SK-N-SH (cell line): ENCODE measurements around the gene WDR47. TPM values are rescaled to one million over a fixed set of nuclear protein-coding genes. Genes with fewer than 3 reads are reported as not detected.

Experiments
- CTCF ChIA-PET: fragments of 300-600, 350-600 bp; formaldehyde crosslinking; extraction: SDS; loops from one replicate; lab custom pipeline; 2021; lab: Yijun Ruan, JAX
- POLR2A ChIA-PET: fragments of 350-600 bp; sonication (Branson Sonifier 250); formaldehyde crosslinking; extraction: SDS; loops from one replicate; lab custom pipeline; 2020; ENCODE audit warnings: antibody characterized with exemption, inconsistent platforms; lab: Yijun Ruan, JAX
- DNase-seq: peaks from one replicate; pipeline ENCODE4 v3.0.0; 2012
- H2AFZ ChIP-seq: fragments of 200-600 bp; sonication (generic); 2 replicates; pipeline ENCODE4 v1.8.1; 2016; ENCODE audit warnings: antibody characterized with exemption, mild to moderate bottlenecking, low read depth
- H3F3A ChIP-seq: fragments of 200-600 bp; sonication (generic); replicated peaks from 2 replicates; pipeline ENCODE3; 2016; ENCODE audit warnings: antibody characterized with exemption, mild to moderate bottlenecking; ENCODE audit not compliant: insufficient read depth
- H3K27ac ChIP-seq, 2 experiments: fragments of 200-500 bp in 1 of 2; fragments of 200-600 bp in 1 of 2; sonication (Bioruptor generic) in 1 of 2; sonication (generic), shearing (Covaris generic) in 1 of 2; 2 replicates each; pipeline versions ENCODE4 v1.5.1 to v1.6.1; 2014 to 2016; ENCODE audit warnings: low read depth in 2 of 2, inconsistent platforms in 1 of 2, low read length in 1 of 2, mild to moderate bottlenecking in 1 of 2, mixed read lengths in 1 of 2
- H3K27me3 ChIP-seq: fragments of 200-600 bp; sonication (generic), shearing (Covaris generic); 2 replicates; pipeline ENCODE4 v1.6.1; 2016; ENCODE audit warnings: mixed run types; ENCODE audit not compliant: insufficient read depth
- H3K36me3 ChIP-seq, 2 experiments: fragments of 200-500 bp in 1 of 2; fragments of 200-600 bp in 1 of 2; sonication (Bioruptor generic) in 1 of 2; sonication (generic) in 1 of 2; replicated peaks in 1 of 2; 2 replicates each; pipeline versions ENCODE3 to v1.5.1; 2014 to 2016; ENCODE audit warnings: low read length in 1 of 2, mild to moderate bottlenecking in 1 of 2; ENCODE audit not compliant: insufficient read depth in 2 of 2, control insufficient read depth in 1 of 2
- H3K4me1 ChIP-seq, 2 experiments: fragments of 200-500 bp in 1 of 2; fragments of 200-600 bp in 1 of 2; sonication (Bioruptor generic) in 1 of 2; sonication (generic), shearing (Covaris generic) in 1 of 2; 2 replicates each; pipeline versions ENCODE4 v1.5.1 to v1.6.1; 2014 to 2016; ENCODE audit warnings: low read depth in 1 of 2, low read length in 1 of 2, mixed run types in 1 of 2; ENCODE audit not compliant: insufficient read depth in 2 of 2, control insufficient read depth in 1 of 2
- H3K4me2 ChIP-seq: fragments of 200-600 bp; sonication (generic), shearing (Covaris generic); 2 replicates; pipeline ENCODE4 v1.6.1; 2017; ENCODE audit warnings: mixed run types
- H3K4me3 ChIP-seq, 2 experiments: fragments of 200-500 bp in 1 of 2; fragments of 200-600 bp in 1 of 2; sonication (Bioruptor generic) in 1 of 2; sonication (generic), shearing (Covaris generic) in 1 of 2; 2 replicates each; pipeline versions ENCODE4 v1.5.1 to v1.8.1; 2014 to 2016; ENCODE audit warnings: low read depth in 2 of 2, inconsistent platforms in 1 of 2, low read length in 1 of 2, mild to moderate bottlenecking in 1 of 2, mixed read lengths in 1 of 2, moderate library complexity in 1 of 2
- H3K79me2 ChIP-seq: fragments of 200-600 bp; sonication (generic); 2 replicates; pipeline ENCODE4 v1.8.1; 2017; ENCODE audit warnings: mild to moderate bottlenecking; ENCODE audit not compliant: insufficient read depth
- H3K9ac ChIP-seq: fragments of 200-600 bp; sonication (generic); 2 replicates; pipeline ENCODE4 v1.6.1; 2017; ENCODE audit warnings: mixed run types
- H3K9me2 ChIP-seq: fragments of 200-600 bp; sonication (generic); 2 replicates; pipeline ENCODE4 v1.6.1; 2017; ENCODE audit warnings: mixed run types
- H3K9me3 ChIP-seq: fragments of 200-600 bp; sonication (generic); 2 replicates; pipeline ENCODE4 v1.6.1; 2017; ENCODE audit warnings: mixed run types, mild to moderate bottlenecking, moderate library complexity
- H4K20me1 ChIP-seq: fragments of 200-600 bp; sonication (generic); 2 replicates; pipeline ENCODE4 v1.6.1; 2017; ENCODE audit warnings: mild to moderate bottlenecking, mixed run types; ENCODE audit not compliant: insufficient read depth
- FOSL2 ChIP-seq: IDR thresholded peaks from 2 replicates; pipeline ENCODE4 v1.4.0; 2012; ENCODE audit warnings: low read depth, mild to moderate bottlenecking, moderate library complexity, borderline replicate concordance
- FOXJ3 ChIP-seq: sonication (generic); formaldehyde crosslinking; IDR thresholded peaks from 2 replicates; pipeline ENCODE4 v1.5.1; 2020; ENCODE audit warnings: mild to moderate bottlenecking, missing genetic modification reagents
- GABPA ChIP-seq: IDR thresholded peaks from 2 replicates; pipeline ENCODE4 v1.4.0; 2012; ENCODE audit warnings: low read depth, mild to moderate bottlenecking
- GATA2 ChIP-seq: sonication (generic); formaldehyde crosslinking; IDR thresholded peaks from 2 replicates; pipeline ENCODE4 v1.5.0; 2020; ENCODE audit warnings: mild to moderate bottlenecking, missing genetic modification reagents
- MEF2A ChIP-seq: IDR thresholded peaks from 2 replicates; pipeline ENCODE4 v1.4.0; 2012; ENCODE audit warnings: low read depth, borderline replicate concordance
- RAD21 ChIP-seq: IDR thresholded peaks from 2 replicates; pipeline ENCODE4 v1.6.1; 2012; ENCODE audit warnings: mild to moderate bottlenecking, low read length
- RCOR1 ChIP-seq: fragments of 150-350 bp; IDR thresholded peaks from 2 replicates; pipeline ENCODE4 v1.6.1; 2017; ENCODE audit warnings: antibody characterized with exemption, low read length
- WGBS: methylation state at CpG from one replicate; pipeline ENCODE4 v1.1.6; 2017; ENCODE audit warnings: low lambda C conversion rate; 5-methylcytosine and 5-hydroxymethylcytosine counted together
- polyA plus RNA-seq, 3 experiments: library from polyadenylated mRNA; depleted of rRNA; stranded (reverse); fragments of >200 nt; gene quantifications; 2 replicates each; pipeline ENCODE4 v1.2.3, GENCODE V29; 2012
- TF ChIP-seq, protein P1 (sequence below): fragments of 150-350 bp; IDR thresholded peaks from 2 replicates; pipeline ENCODE4 v1.6.1; 2017; ENCODE audit warnings: antibody characterized with exemption, low read length, low read depth, borderline replicate concordance
- TF ChIP-seq, protein P2 (sequence below): fragments of 150-350 bp; IDR thresholded peaks from 2 replicates; pipeline ENCODE4 v1.6.1; 2016; ENCODE audit warnings: mild to moderate bottlenecking, low read depth, low read length
- TF ChIP-seq, protein P3 (sequence below): IDR thresholded peaks from 2 replicates; pipeline ENCODE4 v1.6.1; 2012; ENCODE audit warnings: mild to moderate bottlenecking, low read depth, low read length, moderate library complexity

The WDR47 gene
- polyA plus RNA-seq, 1 of the 3 experiments (the other 2 are of a cell fraction): 7.9 TPM

DNA sequence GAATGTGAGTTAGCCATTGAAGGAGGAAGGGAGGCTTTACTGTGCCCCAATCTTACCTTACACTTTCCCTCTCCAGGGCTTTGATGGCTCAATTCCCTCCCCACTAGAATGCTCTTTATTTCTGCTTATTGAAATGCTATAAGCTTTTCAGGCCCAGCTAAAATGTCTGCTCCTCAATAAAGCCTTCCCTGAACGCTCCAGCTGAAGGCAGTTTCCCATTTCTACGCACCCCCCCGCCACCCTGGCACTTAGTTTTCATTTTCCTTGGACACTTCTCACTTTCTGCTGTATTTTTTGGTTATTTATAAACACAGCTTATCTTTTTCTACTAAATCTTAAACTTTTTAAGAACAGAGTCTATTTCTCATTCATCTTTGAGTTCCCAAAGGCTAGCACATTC is 41.6 kb upstream of the WDR47 start:
- H3K79me2 ChIP-seq: no peaks in the 10 kb centered on the region
- H3K4me2 ChIP-seq: no peak overlapping the region
- DNase-seq: no peak
- no peaks in the 10 kb centered on the region for H3K9me2 ChIP-seq
- no peak overlapping the region for H3K27ac ChIP-seq
- H3K36me3 ChIP-seq: no peaks in the 10 kb centered on the region
- 88% methylated on average over 3 of the region's 3 CpGs for WGBS
- H4K20me1 ChIP-seq: no peaks in the 10 kb centered on the region
- no peaks in the 10 kb centered on the region for H3K27me3 ChIP-seq
- ChIA-PET CTCF (interaction anchor here (1.5 to 4.6 kb wide), 2 partner anchors 16 to 29 kb away, joined by 5 to 17 read pairs; a partner anchor contains a TSS), POLR2A (interaction anchor here (1.6 kb wide), 1 partner anchor 17 kb away, joined by 8 read pairs; no protein-coding TSS in a partner anchor)
- no peaks in the 10 kb centered on the region; a peak in 1 of 4 replicates for H3K4me1 ChIP-seq
- peaks cover 5% of the 10 kb centered on the region for H3F3A ChIP-seq
- TF ChIP-seq MEF2A (no peak), GATA2 (CRISPR knock-in tag) (no peak), RCOR1 (no peak)
- TF ChIP-seq, protein P1, sequence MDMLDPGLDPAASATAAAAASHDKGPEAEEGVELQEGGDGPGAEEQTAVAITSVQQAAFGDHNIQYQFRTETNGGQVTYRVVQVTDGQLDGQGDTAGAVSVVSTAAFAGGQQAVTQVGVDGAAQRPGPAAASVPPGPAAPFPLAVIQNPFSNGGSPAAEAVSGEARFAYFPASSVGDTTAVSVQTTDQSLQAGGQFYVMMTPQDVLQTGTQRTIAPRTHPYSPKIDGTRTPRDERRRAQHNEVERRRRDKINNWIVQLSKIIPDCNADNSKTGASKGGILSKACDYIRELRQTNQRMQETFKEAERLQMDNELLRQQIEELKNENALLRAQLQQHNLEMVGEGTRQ: no peak
- H2AFZ ChIP-seq: no peak overlapping the region
- H3K9me3 ChIP-seq: no peaks in the 10 kb centered on the region
- H3K9ac ChIP-seq: no peak overlapping the region
- no peak overlapping the region for H3K4me3 ChIP-seq

DNA sequence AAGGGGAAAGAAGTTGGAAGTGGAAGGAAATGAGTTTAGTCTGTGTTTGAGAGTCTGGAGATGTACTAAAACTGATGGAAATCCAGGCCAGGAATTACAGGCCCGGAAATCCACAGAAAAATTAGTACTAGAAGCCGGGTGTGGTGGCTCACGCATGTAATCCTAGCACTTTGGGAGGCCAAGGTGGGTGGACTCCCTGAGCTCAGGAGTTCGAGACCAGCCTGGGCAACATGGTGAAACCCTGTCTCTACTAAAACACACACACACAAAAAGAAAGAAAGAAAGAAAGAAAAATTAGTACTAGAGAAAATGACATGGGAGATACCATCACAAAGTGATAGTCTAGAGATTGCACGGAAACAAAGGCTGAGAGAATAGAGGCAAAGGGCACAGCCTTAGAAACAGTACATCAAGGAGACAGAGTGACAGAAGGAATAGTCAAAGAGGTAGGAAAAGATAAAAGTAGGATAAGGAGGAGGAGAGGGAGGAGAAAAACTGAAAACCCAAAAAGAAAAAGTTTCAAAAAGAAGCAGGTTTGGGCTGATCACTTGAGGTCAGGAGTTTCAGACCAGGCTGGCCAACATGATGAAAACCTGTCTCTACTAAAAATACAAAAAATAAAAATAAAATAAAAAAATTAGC is 38.7 kb upstream of the WDR47 start:
- H3K27me3 ChIP-seq: no peaks in the 10 kb centered on the region
- H3K9me3 ChIP-seq: no peaks in the 10 kb centered on the region
- H3K4me1 ChIP-seq: no peaks in the 10 kb centered on the region; a peak in 1 of 4 replicates
- whole genome bisulfite sequencing: 83% methylated on average over 5 of the region's 5 CpGs
- POLR2A ChIA-PET: no interaction called here
- no peak overlapping the region for H3K4me2 ChIP-seq
- H2AFZ ChIP-seq: no peak overlapping the region
- no peak overlapping the region for H3K4me3 ChIP-seq
- H4K20me1 ChIP-seq: no peaks in the 10 kb centered on the region
- H3K9me2 ChIP-seq: no peaks in the 10 kb centered on the region
- H3K36me3 ChIP-seq: no peaks in the 10 kb centered on the region
- no peak for DNase-seq
- CTCF ChIA-PET: interaction anchor here (1.5 kb wide), 1 partner anchor 19 kb away, joined by 6 read pairs; no protein-coding TSS in a partner anchor
- H3K9ac ChIP-seq: no peak overlapping the region
- H3K27ac ChIP-seq: no peak overlapping the region
- TF ChIP-seq GATA2 (CRISPR knock-in tag): no peak
- TF ChIP-seq, protein P2, sequence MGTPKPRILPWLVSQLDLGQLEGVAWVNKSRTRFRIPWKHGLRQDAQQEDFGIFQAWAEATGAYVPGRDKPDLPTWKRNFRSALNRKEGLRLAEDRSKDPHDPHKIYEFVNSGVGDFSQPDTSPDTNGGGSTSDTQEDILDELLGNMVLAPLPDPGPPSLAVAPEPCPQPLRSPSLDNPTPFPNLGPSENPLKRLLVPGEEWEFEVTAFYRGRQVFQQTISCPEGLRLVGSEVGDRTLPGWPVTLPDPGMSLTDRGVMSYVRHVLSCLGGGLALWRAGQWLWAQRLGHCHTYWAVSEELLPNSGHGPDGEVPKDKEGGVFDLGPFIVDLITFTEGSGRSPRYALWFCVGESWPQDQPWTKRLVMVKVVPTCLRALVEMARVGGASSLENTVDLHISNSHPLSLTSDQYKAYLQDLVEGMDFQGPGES: no peak
- TF ChIP-seq GABPA: no peak
- no peak for TF ChIP-seq RAD21
- TF ChIP-seq FOSL2: no peak
- TF ChIP-seq FOXJ3 (CRISPR knock-in tag): no peak
- TF ChIP-seq, protein P3, sequence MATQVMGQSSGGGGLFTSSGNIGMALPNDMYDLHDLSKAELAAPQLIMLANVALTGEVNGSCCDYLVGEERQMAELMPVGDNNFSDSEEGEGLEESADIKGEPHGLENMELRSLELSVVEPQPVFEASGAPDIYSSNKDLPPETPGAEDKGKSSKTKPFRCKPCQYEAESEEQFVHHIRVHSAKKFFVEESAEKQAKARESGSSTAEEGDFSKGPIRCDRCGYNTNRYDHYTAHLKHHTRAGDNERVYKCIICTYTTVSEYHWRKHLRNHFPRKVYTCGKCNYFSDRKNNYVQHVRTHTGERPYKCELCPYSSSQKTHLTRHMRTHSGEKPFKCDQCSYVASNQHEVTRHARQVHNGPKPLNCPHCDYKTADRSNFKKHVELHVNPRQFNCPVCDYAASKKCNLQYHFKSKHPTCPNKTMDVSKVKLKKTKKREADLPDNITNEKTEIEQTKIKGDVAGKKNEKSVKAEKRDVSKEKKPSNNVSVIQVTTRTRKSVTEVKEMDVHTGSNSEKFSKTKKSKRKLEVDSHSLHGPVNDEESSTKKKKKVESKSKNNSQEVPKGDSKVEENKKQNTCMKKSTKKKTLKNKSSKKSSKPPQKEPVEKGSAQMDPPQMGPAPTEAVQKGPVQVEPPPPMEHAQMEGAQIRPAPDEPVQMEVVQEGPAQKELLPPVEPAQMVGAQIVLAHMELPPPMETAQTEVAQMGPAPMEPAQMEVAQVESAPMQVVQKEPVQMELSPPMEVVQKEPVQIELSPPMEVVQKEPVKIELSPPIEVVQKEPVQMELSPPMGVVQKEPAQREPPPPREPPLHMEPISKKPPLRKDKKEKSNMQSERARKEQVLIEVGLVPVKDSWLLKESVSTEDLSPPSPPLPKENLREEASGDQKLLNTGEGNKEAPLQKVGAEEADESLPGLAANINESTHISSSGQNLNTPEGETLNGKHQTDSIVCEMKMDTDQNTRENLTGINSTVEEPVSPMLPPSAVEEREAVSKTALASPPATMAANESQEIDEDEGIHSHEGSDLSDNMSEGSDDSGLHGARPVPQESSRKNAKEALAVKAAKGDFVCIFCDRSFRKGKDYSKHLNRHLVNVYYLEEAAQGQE: no peak
- TF ChIP-seq, all 33 proteins: peak for 0
- H3F3A ChIP-seq: no peaks in the 10 kb centered on the region
- peaks cover 2% of the 10 kb centered on the region for H3K79me2 ChIP-seq
